Hepatocyte (in vitro differentiated cells): ENCODE measurements around the gene CYP4Z1.

Source experiments
- EZH2 ChIP-seq: fragments of 200-600 bp; sonication (generic); IDR thresholded peaks from 2 replicates; pipeline ENCODE4 v1.6.1; 2016; ENCODE audit warnings: antibody characterized with exemption, mild to moderate bottlenecking, borderline replicate concordance
- TF ChIP-seq, protein P1 (sequence below): fragments of 200-600 bp; sonication (generic); IDR thresholded peaks from 2 replicates; pipeline ENCODE4 v1.5.1; 2016; ENCODE audit warnings: antibody characterized with exemption, mild to moderate bottlenecking; ENCODE audit not compliant: poor library complexity

GRCh38 chr1:47031585-47031984, 35.4 kb upstream of the CYP4Z1 start:
- TF ChIP-seq, protein P1, sequence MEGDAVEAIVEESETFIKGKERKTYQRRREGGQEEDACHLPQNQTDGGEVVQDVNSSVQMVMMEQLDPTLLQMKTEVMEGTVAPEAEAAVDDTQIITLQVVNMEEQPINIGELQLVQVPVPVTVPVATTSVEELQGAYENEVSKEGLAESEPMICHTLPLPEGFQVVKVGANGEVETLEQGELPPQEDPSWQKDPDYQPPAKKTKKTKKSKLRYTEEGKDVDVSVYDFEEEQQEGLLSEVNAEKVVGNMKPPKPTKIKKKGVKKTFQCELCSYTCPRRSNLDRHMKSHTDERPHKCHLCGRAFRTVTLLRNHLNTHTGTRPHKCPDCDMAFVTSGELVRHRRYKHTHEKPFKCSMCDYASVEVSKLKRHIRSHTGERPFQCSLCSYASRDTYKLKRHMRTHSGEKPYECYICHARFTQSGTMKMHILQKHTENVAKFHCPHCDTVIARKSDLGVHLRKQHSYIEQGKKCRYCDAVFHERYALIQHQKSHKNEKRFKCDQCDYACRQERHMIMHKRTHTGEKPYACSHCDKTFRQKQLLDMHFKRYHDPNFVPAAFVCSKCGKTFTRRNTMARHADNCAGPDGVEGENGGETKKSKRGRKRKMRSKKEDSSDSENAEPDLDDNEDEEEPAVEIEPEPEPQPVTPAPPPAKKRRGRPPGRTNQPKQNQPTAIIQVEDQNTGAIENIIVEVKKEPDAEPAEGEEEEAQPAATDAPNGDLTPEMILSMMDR, result no peak
- no peak for TF ChIP-seq EZH2
